Raji (cell line): Measurements from ENCODE around the gene APOL6.

ENCODE experiments used
- POLR2A ChIP-seq: IDR thresholded peaks from 2 replicates; pipeline ENCODE4 v1.6.1; 2011; ENCODE audit warnings: low read depth, low read length, control low read depth; ENCODE audit not compliant: insufficient read depth

APOL6 gene

GRCh38 chr22:35611200-35611890 lies 36.9 kb upstream of the APOL6 start:
- TF ChIP-seq POLR2A = no peak

- no peak for TF ChIP-seq POLR2A
Measured at GRCh38 chr22:35611891-35612576, 36.2 kb upstream of the APOL6 start.

- TF ChIP-seq POLR2A = no peak
Measured at GRCh38 chr22:35612903-35613302, 35.3 kb upstream of the APOL6 start.

GRCh38 chr22:35614404-35614803 lies 33.8 kb upstream of the APOL6 start:
- no peak for TF ChIP-seq POLR2A

- no peak for TF ChIP-seq POLR2A
Measured at GRCh38 chr22:35615156-35615555, 33.1 kb upstream of the APOL6 start.

- no peak for TF ChIP-seq POLR2A
Measured at GRCh38 chr22:35616043-35616442, 32.2 kb upstream of the APOL6 start.

- no peak for TF ChIP-seq POLR2A
Measured at GRCh38 chr22:35617137-35617755, 31.0 kb upstream of the APOL6 start, which contains the start of gene MB. Gene MB, minus strand, starts transcription at chr22:35617329. Its CDS starts 72 bp downstream, at chr22:35617257.

GRCh38 chr22:35618427-35619223 lies 29.6 kb upstream of the APOL6 start:
- no peak for TF ChIP-seq POLR2A

GRCh38 chr22:35619336-35620094 lies 28.7 kb upstream of the APOL6 start:
- no peak for TF ChIP-seq POLR2A

GRCh38 chr22:35620624-35621251 lies 27.5 kb upstream of the APOL6 start:
- TF ChIP-seq POLR2A = no peak

GRCh38 chr22:35621451-35621850 lies 26.8 kb upstream of the APOL6 start:
- TF ChIP-seq POLR2A = no peak

GRCh38 chr22:35622191-35622913 lies 25.9 kb upstream of the APOL6 start:
- TF ChIP-seq POLR2A = no peak

- TF ChIP-seq POLR2A = no peak
Measured at GRCh38 chr22:35624547-35624946, 23.7 kb upstream of the APOL6 start.
